Stimulated activated CD4-positive, alpha-beta T cell treated with anti-CD3 and anti-CD28 coated beads, Interleukin-4, amount 100 ng/mL, for 4 hours (primary cell): ENCODE data around the gene SOBP.

ENCODE experiments used
- DNase-seq, 2 experiments: peaks; one replicate each; pipeline ENCODE4 v3.0.0-alpha.2; 2020

The SOBP gene

GRCh38 chr6:107699254-107699653 lies 209.3 kb downstream of the SOBP start:
- DNase-seq = no peak

GRCh38 chr6:107699697-107700325 lies 209.9 kb downstream of the SOBP start:
- DNase-seq = no peak

DNA sequence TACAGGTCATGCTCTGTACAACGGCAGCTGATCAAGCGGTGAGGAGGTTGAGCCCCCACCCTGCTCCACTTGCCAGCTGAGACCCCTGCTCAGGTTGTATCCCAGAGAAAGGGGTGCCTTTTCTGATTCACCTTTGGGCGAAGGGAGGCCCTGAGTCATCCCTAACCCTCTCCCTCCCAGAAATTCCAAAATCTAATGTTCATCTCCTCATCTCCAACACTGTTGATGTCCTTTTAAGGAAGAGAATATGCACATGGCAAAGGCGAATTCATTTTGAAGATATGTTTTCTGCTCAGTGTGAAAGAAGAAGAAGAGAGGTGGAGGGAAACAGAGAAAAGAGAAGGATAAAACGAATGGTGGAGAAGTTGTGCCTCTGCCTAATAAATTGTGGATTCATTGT lies 213.7 kb downstream of the SOBP start:
- DNase-seq = no peak

GRCh38 chr6:107704347-107705013 lies 214.6 kb downstream of the SOBP start:
- no peak for DNase-seq

GRCh38 chr6:107706516-107707115 lies 216.7 kb downstream of the SOBP start:
- no peak for DNase-seq

GRCh38 chr6:107707346-107708275 lies 217.7 kb downstream of the SOBP start:
- DNase-seq = no peak

GRCh38 chr6:107708435-107708834 lies 218.5 kb downstream of the SOBP start:
- no peak for DNase-seq

DNA sequence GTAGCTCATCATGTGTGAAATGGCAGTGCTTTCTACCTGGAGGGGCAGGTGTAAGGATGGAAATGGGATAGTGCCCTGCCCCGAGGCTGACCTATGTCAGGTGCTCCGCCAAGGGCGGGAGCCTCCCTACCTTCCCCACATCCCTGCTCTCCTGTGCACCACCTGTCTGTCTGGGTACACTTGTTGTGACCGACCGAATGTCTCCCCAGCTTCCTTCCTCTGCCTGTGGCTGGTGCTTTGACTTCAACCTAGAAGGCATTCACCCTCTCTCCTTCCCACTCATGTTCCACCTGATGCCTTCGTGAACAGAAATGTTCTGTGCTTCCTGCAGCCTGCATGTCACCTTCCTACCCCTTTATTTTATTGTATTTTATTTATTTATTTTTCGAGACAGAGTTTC lies 219.4 kb downstream of the SOBP start:
- no peak for DNase-seq
